K562 (cell line): Measurements from ENCODE around the gene PRSS57. TPM values are rescaled to one million over a fixed set of nuclear protein-coding genes. Genes with fewer than 3 reads are reported as not detected.
A peak's percentile ranks its signal among the peaks of the same experiment; 100 is the strongest.
"Not testable (repeated sequence)": the region's sequence is repeated elsewhere in the genome, so short reads cannot be mapped to it uniquely, and the experiment has no call there.

Experiments
- ATAC-seq: fragments of 200-7000 bp; cut with Tn5 transposase; 3 replicates; pipeline ENCODE4 v1.9.1; 2020; ENCODE audit warnings: moderate library complexity
- BruUV-seq: library from RNA; stranded (reverse); fragments of 400-500 nt; replicated peaks from 2 replicates; lab custom pipeline; 2021; lab: Mats Ljungman, UMichigan
- CTCF ChIA-PET: fragments of 300-600 bp; formaldehyde crosslinking; extraction: SDS; loops from one replicate; lab custom pipeline; 2021; ENCODE audit warnings: low intra/inter-chr PET ratio; lab: Yijun Ruan, JAX
- POLR2A ChIA-PET: fragments of 300-600, 350-650 bp; sonication (Branson Sonifier 250); formaldehyde crosslinking; extraction: SDS; loops from one replicate; lab custom pipeline; 2021; ENCODE audit warnings: antibody characterized with exemption, inconsistent platforms; lab: Yijun Ruan, JAX
- DNase-seq, 4 experiments: peaks; one replicate each; pipeline versions ENCODE4 v3.0.0 to v3.0.0-alpha.2; 2011 to 2018; ENCODE audit warnings: low spot score in 3 of 4, mixed read lengths in 3 of 4; ENCODE audit errors: extremely low read depth in 1 of 4
- FAIRE-seq: peaks from 2 replicates; lab custom pipeline; 2011; peaks lifted over from hg19 to GRCh38; lab: Jason Lieb, UNC
- H2AFZ ChIP-seq: 2 replicates; pipeline ENCODE4 v1.6.0; 2011; ENCODE audit warnings: low read depth, low read length, control low read depth, inconsistent platforms
- H3K27ac ChIP-seq: fragments of 200-600 bp; 3 replicates; pipeline ENCODE4 v1.8.0; 2011; ENCODE audit warnings: low read depth, mild to moderate bottlenecking, control low read depth, inconsistent platforms, low read length, moderate library complexity, mixed read lengths; ENCODE audit errors: extremely low read depth
- H3K27me3 ChIP-seq, 2 experiments: fragments of 300-600 bp in 1 of 2; 2 replicates in 1 of 2; 3 replicates in 1 of 2; pipeline versions ENCODE4 v1.6.0 to v1.8.0; 2011; ENCODE audit warnings: inconsistent platforms in 2 of 2, low read length in 2 of 2, mild to moderate bottlenecking in 1 of 2, mixed read lengths in 1 of 2, moderate library complexity in 1 of 2; ENCODE audit not compliant: control insufficient read depth in 2 of 2, insufficient read depth in 2 of 2
- H3K36me3 ChIP-seq: fragments of 300-600 bp; 3 replicates; pipeline ENCODE4 v1.8.0; 2011; ENCODE audit warnings: mild to moderate bottlenecking, low read length, inconsistent platforms; ENCODE audit not compliant: control insufficient read depth, insufficient read depth
- H3K4me1 ChIP-seq, 2 experiments: fragments of 200-600 bp in 1 of 2; replicated peaks in 1 of 2; 2 replicates in 1 of 2; 3 replicates in 1 of 2; pipeline versions ENCODE4 v1.5.1 to v1.8.0; 2011; ENCODE audit warnings: inconsistent platforms in 2 of 2, low read length in 2 of 2, mild to moderate bottlenecking in 1 of 2, mixed read lengths in 1 of 2, moderate library complexity in 1 of 2; ENCODE audit not compliant: control insufficient read depth in 2 of 2, insufficient read depth in 2 of 2
- H3K4me2 ChIP-seq: 2 replicates; pipeline ENCODE4 v1.6.1; 2011; ENCODE audit warnings: low read length, control low read depth, inconsistent platforms, mixed read lengths; ENCODE audit not compliant: insufficient read depth
- H3K4me3 ChIP-seq: fragments of 200-600 bp; sonication (generic), shearing (Covaris generic); 2 replicates; pipeline ENCODE4 v1.5.1; 2016; ENCODE audit warnings: control low read depth, inconsistent platforms
- H3K79me2 ChIP-seq: fragments of 200-600 bp; 3 replicates; pipeline ENCODE4 v1.8.0; 2011; ENCODE audit warnings: low read length, inconsistent platforms; ENCODE audit not compliant: control insufficient read depth, insufficient read depth
- H3K9ac ChIP-seq, 2 experiments: 2 replicates each; pipeline versions ENCODE4 v1.6.0 to v1.6.1; 2011; ENCODE audit warnings: low read depth in 2 of 2, low read length in 2 of 2, control low read depth in 1 of 2, inconsistent platforms in 1 of 2, mild to moderate bottlenecking in 1 of 2, mixed read lengths in 1 of 2; ENCODE audit not compliant: insufficient read depth in 1 of 2
- H3K9me1 ChIP-seq: one replicate; pipeline ENCODE4 v1.6.0; 2011; ENCODE audit warnings: inconsistent platforms, mild to moderate bottlenecking, low read length, moderate library complexity; ENCODE audit not compliant: control insufficient read depth, insufficient read depth
- H3K9me3 ChIP-seq: replicated peaks from 2 replicates; pipeline ENCODE4 v1.5.1; 2011; ENCODE audit warnings: low read depth, low read length, inconsistent platforms; ENCODE audit not compliant: control insufficient read depth, insufficient read depth
- H4K20me1 ChIP-seq: replicated peaks from 2 replicates; pipeline ENCODE4 v1.6.1; 2011; ENCODE audit warnings: low read length, inconsistent platforms, mixed read lengths; ENCODE audit not compliant: control insufficient read depth, insufficient read depth
- BCOR ChIP-seq: fragments of 450-650 bp; IDR thresholded peaks from 2 replicates; pipeline ENCODE4 v1.6.1; 2016
- CEBPB ChIP-seq: fragments of 450-650 bp; IDR thresholded peaks from 2 replicates; pipeline ENCODE4 v1.6.1; 2016; ENCODE audit warnings: missing genetic modification characterization, missing compliant biosample characterization
- ZNF121 ChIP-seq: sonication (generic); formaldehyde crosslinking; conservative IDR thresholded peaks from 2 replicates; pipeline ENCODE4 v1.8.0; 2022; ENCODE audit warnings: missing genetic modification reagents
- WGBS: fragments of 100-300 bp; shearing (Covaris generic); methylation state at CpG from one replicate; pipeline ENCODE4 v1.1.6; 2016; ENCODE audit warnings: low coverage, mixed read lengths; ENCODE audit not compliant: insufficient coverage; ENCODE audit errors: missing lambda C conversion rate; 5-methylcytosine and 5-hydroxymethylcytosine counted together
- in situ Hi-C: fragments of 300-500 bp; cut with MboI; formaldehyde crosslinking; loops from 4 replicates; pipeline ENCODE4 v1.15.0; 2018; ENCODE audit warnings: inconsistent platforms, mixed read lengths
- intact Hi-C: fragments of 100-400 bp; cut with micrococcal nuclease; formaldehyde crosslinking; loops from 2 replicates; pipeline ENCODE4 v1.14.2; 2022
- polyA plus RNA-seq, 8 experiments: library from polyadenylated mRNA; depleted of rRNA in 4 of 8; stranded (reverse) in 5 of 8; unstranded in 3 of 8; fragments of >200 nt; fragmentation: Nextera tagmentation in 2 of 8; fragmentation: Illumina TruSeq in 1 of 8; extraction: Ambion mirVana in 2 of 8; extraction: Trizol in 1 of 8; gene quantifications; 2 replicates each; pipeline versions ENCODE4 v1.2.1 to v1.2.3, GENCODE V29; 2011 to 2014; ENCODE audit warnings: inconsistent platforms in 1 of 8, missing spikeins in 1 of 8
- total RNA-seq, 7 experiments: library from RNA; depleted of rRNA in 6 of 7; stranded (reverse); fragments of >200 nt in 6 of 7; fragmentation: Illumina TruSeq in 2 of 7; extraction: Trizol in 2 of 7; gene quantifications; 2 replicates each; pipeline versions ENCODE4 v1.2.1 to v1.2.3, GENCODE V29; 2011 to 2021; ENCODE audit warnings: low replicate concordance in 1 of 7
- TF ChIP-seq, protein P1 (sequence below): sonication (generic); formaldehyde crosslinking; IDR thresholded peaks from 2 replicates; pipeline ENCODE4 v1.9.0; 2022; ENCODE audit warnings: mild to moderate bottlenecking, missing genetic modification reagents
- TF ChIP-seq, protein P2 (sequence below): sonication (generic); formaldehyde crosslinking; IDR thresholded peaks from 2 replicates; pipeline ENCODE4 v1.8.1; 2023; ENCODE audit warnings: mild to moderate bottlenecking, missing genetic modification reagents

PRSS57 gene
- total and polyA plus RNA-seq, 9 of the 15 experiments (the other 6 are each of a cell fraction or from before 2014, with no cell fraction given) = 0.06 to 2.5 (median 1.3) TPM; not detected in 3

- WGBS = 66% methylated on average over 6 of the region's 6 CpGs
- DNase-seq, H4K20me1 ChIP-seq, BruUV-seq, H3K9me1 ChIP-seq, H3K9me3 ChIP-seq, in situ Hi-C loops, ATAC-seq, H3K27me3 ChIP-seq, CTCF ChIA-PET, FAIRE-seq, H3K79me2 ChIP-seq, H3K36me3 ChIP-seq: not testable (repeated sequence)
- Histone ChIP-seq H2AFZ (peak overlapping the region; percentile 73; the same call in 1 of the 2 replicates), H3K4me1 (peaks cover 10 to 26% of the 10 kb centered on the region in 2 experiments), H3K4me2 (peak overlapping the region; percentile 87), H3K4me3 (peak overlapping the region; percentile 46), H3K9ac (peak overlapping the region; percentile 75 to 89; a peak in 3 of 4 replicates), H3K27ac (peak overlapping the region; percentile 74)
- TF ChIP-seq, protein P1, sequence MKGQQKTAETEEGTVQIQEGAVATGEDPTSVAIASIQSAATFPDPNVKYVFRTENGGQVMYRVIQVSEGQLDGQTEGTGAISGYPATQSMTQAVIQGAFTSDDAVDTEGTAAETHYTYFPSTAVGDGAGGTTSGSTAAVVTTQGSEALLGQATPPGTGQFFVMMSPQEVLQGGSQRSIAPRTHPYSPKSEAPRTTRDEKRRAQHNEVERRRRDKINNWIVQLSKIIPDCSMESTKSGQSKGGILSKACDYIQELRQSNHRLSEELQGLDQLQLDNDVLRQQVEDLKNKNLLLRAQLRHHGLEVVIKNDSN = 0 out of 2 replicates have a peak, but pooled peaks have one; percentile 25
- peak; percentile 39; the same call in 1 of the 2 replicates for TF ChIP-seq CEBPB (tag)
- peak; percentile 48; the same call in 1 of the 2 replicates for TF ChIP-seq ZNF121 (CRISPR knock-in tag)
- intact Hi-C loops = loop anchor here (1.0 kb wide), 1 partner anchor 23 kb away; no protein-coding TSS in a partner anchor
- POLR2A ChIA-PET = interaction anchor here (1.3 to 1.6 kb wide), 2 partner anchors 22 to 25 kb away, joined by 3 to 4 read pairs; no protein-coding TSS in a partner anchor
These were observed 7.6 kb upstream of the PRSS57 start for GRCh38 chr19:702847-703246.

- H3K79me2 ChIP-seq, H3K9ac ChIP-seq, H2AFZ ChIP-seq, DNase-seq, H3K9me3 ChIP-seq, ATAC-seq, in situ Hi-C loops, H4K20me1 ChIP-seq, FAIRE-seq, H3K4me3 ChIP-seq, H3K36me3 ChIP-seq, H3K27me3 ChIP-seq, CTCF ChIA-PET, H3K4me2 ChIP-seq, H3K9me1 ChIP-seq, intact Hi-C loops, H3K27ac ChIP-seq, BruUV-seq: not testable (repeated sequence)
- H3K4me1 ChIP-seq = peaks cover 15 to 38% of the 10 kb centered on the region in 2 experiments
- 0 out of 2 replicates have a peak, but pooled peaks have one; percentile 4 for TF ChIP-seq BCOR
- TF ChIP-seq, protein P2, sequence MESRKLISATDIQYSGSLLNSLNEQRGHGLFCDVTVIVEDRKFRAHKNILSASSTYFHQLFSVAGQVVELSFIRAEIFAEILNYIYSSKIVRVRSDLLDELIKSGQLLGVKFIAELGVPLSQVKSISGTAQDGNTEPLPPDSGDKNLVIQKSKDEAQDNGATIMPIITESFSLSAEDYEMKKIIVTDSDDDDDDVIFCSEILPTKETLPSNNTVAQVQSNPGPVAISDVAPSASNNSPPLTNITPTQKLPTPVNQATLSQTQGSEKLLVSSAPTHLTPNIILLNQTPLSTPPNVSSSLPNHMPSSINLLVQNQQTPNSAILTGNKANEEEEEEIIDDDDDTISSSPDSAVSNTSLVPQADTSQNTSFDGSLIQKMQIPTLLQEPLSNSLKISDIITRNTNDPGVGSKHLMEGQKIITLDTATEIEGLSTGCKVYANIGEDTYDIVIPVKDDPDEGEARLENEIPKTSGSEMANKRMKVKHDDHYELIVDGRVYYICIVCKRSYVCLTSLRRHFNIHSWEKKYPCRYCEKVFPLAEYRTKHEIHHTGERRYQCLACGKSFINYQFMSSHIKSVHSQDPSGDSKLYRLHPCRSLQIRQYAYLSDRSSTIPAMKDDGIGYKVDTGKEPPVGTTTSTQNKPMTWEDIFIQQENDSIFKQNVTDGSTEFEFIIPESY (CRISPR knock-in tag) = peak; percentile 56
- POLR2A ChIA-PET = interaction anchor here (0.6 kb wide), 1 partner anchor 205 kb away, joined by 4 read pairs; no protein-coding TSS in a partner anchor
- 64% methylated on average over 6 of the region's 14 CpGs for WGBS
These were observed 4.6 kb upstream of the PRSS57 start for GRCh38 chr19:699885-700284.
